ENCODE results near the gene IRF2BP1. TPM values are rescaled to one million over a fixed set of nuclear protein-coding genes. Genes with fewer than 3 reads are reported as not detected.

IRF2BP1 gene
- total and polyA plus RNA-seq, 2 of the 13 experiments (the other 11 are each of a cell fraction or from before 2014, with no cell fraction given): 4.3 to 14.3 TPM

GRCh38 chr19:45889210-45889885 is 3.4 kb upstream of the IRF2BP1 start:
- no peak for TF ChIP-seq SP1 (IDR thresholded peaks at IDR 0.05)
- no peak for TF ChIP-seq SP1 (CRISPR knock-in tag; IDR thresholded peaks at IDR 0.05)
- TF ChIP-seq ZNF253 (CRISPR knock-in tag; IDR thresholded peaks at IDR 0.05; ENCODE audit: borderline replicate concordance): no peak
- TF ChIP-seq KDM1A (CRISPR knock-in tag; IDR thresholded peaks at IDR 0.05): no peak
- no peak for TF ChIP-seq ZNF772 (CRISPR knock-in tag; IDR thresholded peaks at IDR 0.05)
- TF ChIP-seq SOX5 (CRISPR knock-in tag; IDR thresholded peaks at IDR 0.05; ENCODE audit: borderline replicate concordance): no peak
- TF ChIP-seq ARNTL (CRISPR knock-in tag; IDR thresholded peaks at IDR 0.05): no peak
- no peak for TF ChIP-seq MAF1 (CRISPR knock-in tag; IDR thresholded peaks at IDR 0.05; ENCODE audit: borderline replicate concordance)
- TF ChIP-seq MYNN (CRISPR knock-in tag; IDR thresholded peaks at IDR 0.05; ENCODE audit: low read depth): no peak
- TF ChIP-seq ZNF34 (CRISPR knock-in tag; IDR thresholded peaks at IDR 0.05; ENCODE audit: borderline replicate concordance): no peak
- ChIA-PET CTCF (ENCODE audit: low intra/inter-chr PET ratio, low total read pairs) (no interaction called here), POLR2A (no interaction called here)
- Histone ChIP-seq H3K4me2 (ENCODE audit: low read depth, low read length) (no peak overlapping the region), H3K4me1 (ENCODE audit: insufficient read depth, low read length) (peaks cover 8% of the 10 kb centered on the region; the same call in 1 of the 2 replicates), H3K9me3 (ENCODE audit: low read length) (no peaks in the 10 kb centered on the region), H3K79me2 (ENCODE audit: insufficient read depth, low read length) (peaks cover 7% of the 10 kb centered on the region), H3K9ac (ENCODE audit: insufficient read depth, low read depth, low read length) (no peak overlapping the region), H3K4me3 (replicated peaks in 1 of 3; ENCODE audit: insufficient read depth in 1 of 3, low read depth in 2 of 3, low read length in 3 of 3) (no peak overlapping the region), H3K27me3 (ENCODE audit: control insufficient read depth in 1 of 2, insufficient read depth in 2 of 2, low read length in 2 of 2) (no peaks in the 10 kb centered on the region), H2AFZ (ENCODE audit: low read length) (no peak overlapping the region), H3K27ac (ENCODE audit: extremely low read length, insufficient read depth, low read length) (no peak overlapping the region), H3K36me3 (replicated peaks in 1 of 2; ENCODE audit: control insufficient read depth in 1 of 2, insufficient read depth in 2 of 2, low read length in 2 of 2) (no peaks in the 10 kb centered on the region; a peak in 1 of 5 replicates), H4K20me1 (ENCODE audit: insufficient read depth, low read length) (no peaks in the 10 kb centered on the region)
- in situ Hi-C loops (cut with HindIII; ENCODE audit: extremely low pct_ligation_motif_present, low pct_unique_long_range_greater_than_20kb) (no loop called here), intact Hi-C loops (cut with micrococcal nuclease; ENCODE audit: unreplicated experiment) (no loop called here)
- BruUV-seq (replicated peaks): no TSS peak
- ATAC-seq (no peak), DNase-seq (ENCODE audit: low spot score) (no peak), FAIRE-seq (no peak)
- 80% methylated on average over 6 of the region's 6 CpGs for WGBS (ENCODE audit: low lambda C conversion rate)

All from HepG2 (cell line).